GM18867 (cell line): Measurements from ENCODE around the gene RAB11FIP4.

Source experiments
- ATAC-seq: cut with Tn5 transposase; IDR thresholded peaks from one replicate; pipeline ENCODE4 v1.9.1; 2021; ENCODE audit warnings: mild to moderate bottlenecking, moderate library complexity; ENCODE audit not compliant: unreplicated experiment

The RAB11FIP4 gene

DNA sequence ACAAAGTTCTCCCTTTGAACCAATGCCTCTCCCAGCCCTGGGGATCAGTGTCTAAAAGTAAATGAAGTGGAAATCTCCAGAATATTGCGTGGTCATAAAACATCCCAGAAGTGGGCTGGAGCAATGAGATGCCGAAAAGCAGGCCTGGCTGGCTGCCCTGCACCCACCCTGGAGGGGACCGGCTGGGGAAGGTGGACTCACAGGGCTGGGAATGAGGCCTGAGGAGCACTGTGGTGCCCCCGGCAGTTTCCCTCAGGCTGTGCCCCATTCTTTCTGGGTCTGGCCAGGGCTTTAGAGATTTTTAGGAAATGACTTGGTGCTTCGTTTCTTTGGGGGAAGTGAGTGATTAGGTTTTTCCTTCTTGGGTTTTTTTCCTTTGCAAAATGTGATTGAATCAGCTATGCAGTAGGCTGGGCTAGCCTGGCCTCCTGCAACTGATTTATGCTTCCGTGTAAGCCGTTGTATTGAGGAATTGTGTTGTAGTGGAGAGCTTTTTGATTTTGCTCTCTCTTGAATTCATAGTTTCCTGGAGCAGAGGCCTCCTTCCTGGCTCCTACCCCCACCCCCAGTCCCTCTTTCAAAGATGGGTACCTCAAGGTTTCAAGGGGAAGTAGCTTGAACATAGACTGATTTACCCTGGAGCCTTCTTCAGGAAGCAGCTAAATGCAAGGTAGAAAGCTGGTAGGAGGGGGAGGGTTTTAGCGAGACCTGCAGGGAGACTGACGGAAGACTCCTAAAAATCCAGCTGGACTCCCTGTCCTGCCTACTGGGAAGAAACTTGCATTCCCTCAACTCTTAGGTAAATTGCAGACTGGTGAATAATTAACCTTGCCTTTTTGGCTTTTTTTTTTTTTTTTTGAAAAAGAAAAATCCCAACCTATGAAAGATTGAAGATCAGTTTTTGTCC is 170.2 kb downstream of the RAB11FIP4 start:
- ATAC-seq = no peak

DNA sequence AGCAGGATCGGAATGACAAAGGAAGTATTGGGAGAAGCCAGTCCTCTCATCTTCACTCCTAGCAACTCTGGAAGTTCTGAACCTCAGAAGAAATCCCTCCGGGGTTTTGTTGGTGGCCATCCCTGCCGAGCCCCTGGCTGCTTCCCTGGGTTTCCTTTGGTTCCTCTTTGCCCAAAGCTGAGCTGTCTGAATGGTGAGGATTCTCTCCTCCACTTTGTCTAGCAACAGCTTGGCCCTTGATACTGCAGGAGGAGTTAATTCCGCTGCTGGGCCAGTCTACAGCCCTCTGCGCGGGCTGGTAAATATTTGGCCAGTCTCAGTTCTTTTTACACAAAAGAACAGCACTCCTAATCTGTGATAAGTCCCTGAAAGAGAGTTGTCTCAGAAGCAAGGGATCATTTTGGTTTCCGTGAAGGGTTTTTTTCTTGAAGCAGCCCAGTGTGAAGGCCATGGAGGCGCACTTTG is 170.9 kb downstream of the RAB11FIP4 start:
- no peak for ATAC-seq

- no peak for ATAC-seq
Observed at GRCh38 chr17:31564291-31564690, 172.8 kb downstream of the RAB11FIP4 start.

DNA sequence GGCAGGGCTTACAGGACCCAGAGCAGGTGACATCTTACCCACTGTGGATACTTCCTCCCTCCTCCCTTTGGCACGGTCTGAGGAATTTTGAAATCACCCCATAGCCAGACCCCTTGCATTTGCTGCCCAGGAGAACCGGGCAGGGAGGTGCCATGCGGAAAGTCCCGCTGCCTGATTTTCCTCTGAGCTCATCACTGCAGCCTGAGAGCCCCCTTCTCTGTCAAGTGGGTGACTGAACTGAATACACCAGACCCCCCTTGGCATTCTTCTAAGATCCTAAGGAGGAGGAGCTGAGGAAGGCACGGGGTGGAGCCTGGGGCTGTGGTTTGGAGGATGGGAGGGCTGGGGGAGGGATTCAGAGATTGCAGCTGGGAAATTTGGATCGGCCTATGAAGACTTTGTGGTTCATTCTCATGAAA is 173.4 kb downstream of the RAB11FIP4 start:
- ATAC-seq = no peak

DNA sequence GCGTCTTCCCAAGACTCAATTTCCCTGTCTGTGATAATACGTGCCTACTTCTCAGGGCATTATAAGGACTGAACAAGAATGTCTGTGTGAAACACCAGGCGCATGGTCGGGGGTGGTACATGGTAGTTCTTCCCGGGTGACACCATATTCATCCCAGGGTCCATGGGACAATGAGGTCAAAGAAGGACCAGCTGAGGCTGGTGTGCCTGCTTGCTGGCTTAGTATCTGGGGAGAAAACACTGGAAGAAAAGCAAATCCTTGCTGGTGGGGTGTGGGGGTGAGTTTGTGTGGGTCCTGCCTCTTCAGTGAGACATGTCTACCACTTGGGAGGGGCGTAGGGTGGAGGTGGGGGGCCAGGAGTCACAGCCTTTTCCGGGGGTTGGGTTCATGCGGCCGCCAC is 174.2 kb downstream of the RAB11FIP4 start:
- ATAC-seq = no peak

DNA sequence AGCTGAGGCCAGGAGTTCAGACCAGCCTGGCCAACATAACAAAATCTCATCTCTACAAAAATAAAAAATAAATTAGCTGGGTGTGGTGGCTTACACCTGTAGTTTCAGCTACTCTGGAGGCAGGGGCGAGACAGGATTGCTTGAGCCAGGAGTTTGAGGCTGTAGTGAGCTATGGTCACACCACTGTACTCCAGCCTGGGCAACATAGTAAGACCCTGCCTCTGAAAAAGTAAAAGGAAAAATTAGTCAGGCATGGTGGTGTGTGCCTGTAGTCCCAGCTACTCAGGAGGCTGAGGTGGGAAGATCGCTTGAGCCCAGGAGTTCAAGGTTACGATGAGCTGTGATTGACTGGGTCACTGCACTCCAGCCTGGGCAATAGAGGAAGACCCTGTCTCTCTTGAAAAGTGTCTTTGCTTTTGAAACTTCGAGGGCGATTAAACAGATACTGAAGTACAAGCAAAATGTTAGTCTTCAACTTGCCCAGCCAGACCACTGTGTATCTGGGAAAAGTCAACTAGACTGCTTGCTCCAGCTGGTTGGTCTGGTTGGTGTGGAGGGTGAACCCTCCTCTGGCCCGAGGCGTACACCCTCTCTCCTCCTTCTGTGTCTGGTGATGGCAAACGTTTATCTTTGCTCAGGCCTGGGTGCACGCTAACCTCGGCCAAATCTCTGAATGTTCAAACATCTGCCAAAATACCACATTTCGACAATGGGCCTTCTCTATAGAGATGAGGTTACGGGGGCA is 174.9 kb downstream of the RAB11FIP4 start:
- ATAC-seq = no peak

DNA sequence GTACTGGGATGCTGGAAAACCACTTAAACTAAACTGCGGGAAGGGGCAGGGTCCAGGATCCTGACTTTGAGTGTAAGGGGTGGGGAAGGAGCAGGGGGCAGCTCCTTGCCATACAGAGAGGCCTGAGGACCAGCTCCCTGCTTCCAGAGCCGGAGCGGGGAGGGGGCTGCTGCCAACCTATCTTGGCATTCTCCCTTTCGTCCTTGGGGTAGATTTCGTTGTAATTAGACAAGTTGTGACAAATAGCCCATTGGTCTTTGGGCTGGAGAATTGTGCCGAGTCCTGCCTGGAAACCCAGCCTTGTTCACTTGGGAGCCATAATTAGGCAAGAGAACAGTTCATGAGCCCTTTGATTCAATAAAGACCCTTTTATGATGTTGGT is 175.5 kb downstream of the RAB11FIP4 start:
- no peak for ATAC-seq

DNA sequence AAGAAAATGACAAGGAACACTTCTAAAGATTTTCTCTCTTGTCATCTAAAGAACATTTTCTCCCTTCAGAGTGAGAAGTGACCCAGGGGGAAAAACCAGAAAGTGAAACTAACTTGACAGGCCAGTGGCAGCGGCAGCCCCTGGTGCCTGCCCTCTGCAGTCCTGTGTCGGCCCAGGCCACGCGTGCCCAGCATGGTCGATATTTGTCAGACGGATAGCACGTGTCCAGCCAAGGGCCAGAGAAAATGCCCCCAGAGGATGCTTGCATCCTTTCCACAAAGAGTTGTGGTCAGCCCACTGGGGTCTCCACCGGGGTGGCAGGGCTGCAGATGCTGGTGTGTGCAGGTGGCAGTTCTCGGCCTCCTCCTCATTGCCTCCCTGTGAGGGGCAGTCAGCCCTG is 176.6 kb downstream of the RAB11FIP4 start:
- no peak for ATAC-seq

- ATAC-seq = no peak
Observed at GRCh38 chr17:31568539-31568938, 177.1 kb downstream of the RAB11FIP4 start.

- ATAC-seq = no peak
Observed at GRCh38 chr17:31570231-31570630, 178.8 kb downstream of the RAB11FIP4 start.

DNA sequence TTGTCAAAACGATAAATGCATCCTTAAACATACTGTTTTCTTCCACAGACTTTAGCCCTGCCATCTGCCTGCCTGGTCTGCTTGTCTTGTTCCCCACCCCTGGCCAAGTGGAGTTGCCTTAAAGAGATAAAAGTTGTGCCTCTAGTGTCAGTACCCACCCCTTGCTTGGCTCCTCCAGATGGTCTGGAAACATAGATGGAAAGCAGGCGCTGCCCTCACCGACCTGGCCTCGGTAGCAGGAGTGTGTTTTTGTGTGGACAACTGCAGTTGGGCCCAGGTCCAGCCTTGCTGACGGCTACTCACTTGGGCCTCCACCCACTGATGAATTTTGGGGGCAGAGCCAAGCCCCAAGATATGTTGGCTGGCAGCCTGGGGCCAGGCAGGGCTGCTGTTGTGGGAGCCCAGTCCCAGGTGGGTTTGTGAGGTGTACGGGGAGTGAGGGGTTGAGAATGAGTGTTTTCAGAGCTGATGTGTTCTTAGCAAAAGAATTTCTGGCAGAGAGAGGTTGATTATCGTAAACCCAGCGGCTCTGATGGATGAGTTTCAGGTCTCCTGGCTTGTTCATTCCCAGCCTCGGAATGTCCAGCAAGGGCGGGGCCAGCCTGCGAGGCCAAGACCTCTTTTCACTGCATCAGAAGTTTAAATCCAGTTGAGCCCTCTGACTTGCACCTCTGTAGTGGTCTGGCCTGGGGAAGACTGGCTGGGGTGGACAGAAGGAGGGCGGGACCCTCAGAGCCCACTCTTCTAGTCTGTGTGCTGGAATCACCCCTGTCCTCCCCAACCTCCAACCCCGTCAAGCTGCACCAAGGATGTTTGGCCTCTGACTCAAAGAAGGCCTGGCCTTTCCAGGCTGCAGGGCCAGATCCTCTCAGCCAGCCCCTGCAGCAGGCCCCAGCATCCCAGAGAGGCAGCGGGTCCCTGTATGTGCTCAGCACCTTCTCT is 179.7 kb downstream of the RAB11FIP4 start:
- no peak for ATAC-seq

GRCh38 chr17:31572341-31572740 is 180.9 kb downstream of the RAB11FIP4 start:
- no peak for ATAC-seq

DNA sequence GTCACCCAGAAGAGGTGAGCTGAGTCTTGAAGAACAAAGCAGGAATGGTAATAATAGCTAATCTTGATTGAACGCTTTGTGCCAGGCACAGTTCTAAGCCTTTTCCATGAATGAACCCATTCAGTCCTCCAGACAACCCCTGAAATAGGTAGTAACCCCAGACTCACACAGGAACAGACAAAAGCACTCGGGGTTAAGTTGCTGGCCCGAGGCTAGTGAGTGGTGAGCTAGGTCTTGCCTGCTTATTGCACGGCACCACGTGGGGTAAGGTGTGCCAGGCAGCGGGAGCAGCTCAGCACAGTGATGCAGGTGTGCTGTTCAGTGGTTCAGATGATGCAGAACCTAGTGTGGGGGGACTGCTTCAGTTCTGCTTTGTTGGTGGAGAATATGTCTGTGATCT is 181.6 kb downstream of the RAB11FIP4 start:
- no peak for ATAC-seq

- ATAC-seq = no peak
Observed at GRCh38 chr17:31573861-31574260, 182.4 kb downstream of the RAB11FIP4 start.

DNA sequence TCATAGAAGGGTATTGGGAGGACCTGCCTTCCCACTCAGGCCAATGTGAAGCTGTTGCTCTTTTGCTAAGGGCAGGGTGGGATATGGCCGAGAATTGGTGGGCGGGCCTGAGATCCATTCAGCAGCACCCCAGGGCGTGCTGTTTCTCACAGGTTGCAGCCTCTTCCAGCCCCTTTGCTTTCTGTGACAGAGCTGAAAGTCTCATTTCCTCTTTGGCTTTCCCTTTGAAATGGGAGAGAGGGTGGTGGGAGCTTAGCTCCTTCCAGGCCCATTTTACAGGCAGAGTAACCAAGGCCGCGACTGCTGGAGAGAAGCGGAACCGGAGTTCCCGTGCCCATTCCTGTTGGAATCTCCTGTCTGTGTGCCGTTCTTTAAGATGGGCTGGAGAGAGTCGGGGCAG is 183.0 kb downstream of the RAB11FIP4 start:
- ATAC-seq = no peak

DNA sequence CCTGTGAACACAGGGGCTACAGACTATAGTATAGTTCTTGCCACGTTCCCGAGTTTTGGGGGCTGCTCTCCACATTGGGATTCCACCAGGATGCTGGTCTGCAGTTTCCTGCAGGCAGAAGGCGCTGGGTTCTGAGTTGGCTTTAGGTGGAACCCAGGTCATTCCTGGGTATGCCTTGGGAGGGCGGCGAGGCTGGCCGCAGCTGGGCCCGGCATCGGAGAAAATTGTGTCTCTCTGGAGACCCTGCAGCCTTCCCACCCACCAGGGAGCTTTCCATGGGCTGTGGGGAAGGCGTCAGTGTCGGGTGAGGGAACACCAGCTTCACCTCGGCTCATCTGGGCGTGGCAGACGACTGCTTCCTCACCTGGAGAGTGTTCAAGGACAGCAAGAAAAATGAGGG is 183.6 kb downstream of the RAB11FIP4 start:
- ATAC-seq = no peak

GRCh38 chr17:31579265-31579664 is 187.8 kb downstream of the RAB11FIP4 start:
- ATAC-seq = no peak

- ATAC-seq = no peak
Observed at GRCh38 chr17:31580316-31580705, 188.8 kb downstream of the RAB11FIP4 start.

- ATAC-seq = no peak
Observed at GRCh38 chr17:31580706-31581490, 189.4 kb downstream of the RAB11FIP4 start.

GRCh38 chr17:31581491-31581890 is 190.0 kb downstream of the RAB11FIP4 start:
- ATAC-seq = no peak
